ENCODE measurements around the gene GLMN. TPM values are rescaled to one million over a fixed set of nuclear protein-coding genes. Genes with fewer than 3 reads are reported as not detected.

The GLMN gene
- total and polyA plus RNA-seq, 2 of the 13 experiments (the other 11 are each of a cell fraction or from before 2014, with no cell fraction given), result 5.9 to 18.4 TPM

DNA sequence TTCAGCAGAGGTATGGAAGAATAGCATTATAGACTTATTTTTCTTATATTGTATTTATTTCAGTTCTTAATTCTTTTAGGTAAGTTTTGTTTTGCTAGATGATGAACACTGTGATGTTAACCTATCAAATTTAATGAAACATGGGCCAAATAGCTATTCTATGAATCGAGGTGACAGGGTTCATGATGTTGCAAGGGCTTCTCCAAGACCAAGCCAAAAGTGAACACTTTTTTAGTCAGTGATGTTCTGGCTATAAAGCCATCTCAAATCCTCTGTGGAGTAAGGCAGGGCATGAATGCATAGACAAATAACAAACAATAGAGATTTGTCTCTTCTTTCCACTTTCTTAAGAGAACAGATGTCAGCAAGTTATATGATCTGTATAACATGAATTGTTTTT, 54.4 kb downstream of the GLMN start (continued):
- TF ChIP-seq, protein P1, sequence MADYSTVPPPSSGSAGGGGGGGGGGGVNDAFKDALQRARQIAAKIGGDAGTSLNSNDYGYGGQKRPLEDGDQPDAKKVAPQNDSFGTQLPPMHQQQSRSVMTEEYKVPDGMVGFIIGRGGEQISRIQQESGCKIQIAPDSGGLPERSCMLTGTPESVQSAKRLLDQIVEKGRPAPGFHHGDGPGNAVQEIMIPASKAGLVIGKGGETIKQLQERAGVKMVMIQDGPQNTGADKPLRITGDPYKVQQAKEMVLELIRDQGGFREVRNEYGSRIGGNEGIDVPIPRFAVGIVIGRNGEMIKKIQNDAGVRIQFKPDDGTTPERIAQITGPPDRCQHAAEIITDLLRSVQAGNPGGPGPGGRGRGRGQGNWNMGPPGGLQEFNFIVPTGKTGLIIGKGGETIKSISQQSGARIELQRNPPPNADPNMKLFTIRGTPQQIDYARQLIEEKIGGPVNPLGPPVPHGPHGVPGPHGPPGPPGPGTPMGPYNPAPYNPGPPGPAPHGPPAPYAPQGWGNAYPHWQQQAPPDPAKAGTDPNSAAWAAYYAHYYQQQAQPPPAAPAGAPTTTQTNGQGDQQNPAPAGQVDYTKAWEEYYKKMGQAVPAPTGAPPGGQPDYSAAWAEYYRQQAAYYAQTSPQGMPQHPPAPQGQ (CRISPR knock-in tag; IDR thresholded peaks at IDR 0.05; ENCODE audit: borderline replicate concordance), result no peak
- TF ChIP-seq, protein P2, sequence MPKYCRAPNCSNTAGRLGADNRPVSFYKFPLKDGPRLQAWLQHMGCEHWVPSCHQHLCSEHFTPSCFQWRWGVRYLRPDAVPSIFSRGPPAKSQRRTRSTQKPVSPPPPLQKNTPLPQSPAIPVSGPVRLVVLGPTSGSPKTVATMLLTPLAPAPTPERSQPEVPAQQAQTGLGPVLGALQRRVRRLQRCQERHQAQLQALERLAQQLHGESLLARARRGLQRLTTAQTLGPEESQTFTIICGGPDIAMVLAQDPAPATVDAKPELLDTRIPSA (CRISPR knock-in tag; IDR thresholded peaks at IDR 0.05; ENCODE audit: borderline replicate concordance), result no peak
- TF ChIP-seq ZNF282 (IDR thresholded peaks at IDR 0.05; ENCODE audit: partially characterized antibody), result no peak
- no peak for TF ChIP-seq IKZF1 (IDR thresholded peaks at IDR 0.05)
- TF ChIP-seq, protein P3, sequence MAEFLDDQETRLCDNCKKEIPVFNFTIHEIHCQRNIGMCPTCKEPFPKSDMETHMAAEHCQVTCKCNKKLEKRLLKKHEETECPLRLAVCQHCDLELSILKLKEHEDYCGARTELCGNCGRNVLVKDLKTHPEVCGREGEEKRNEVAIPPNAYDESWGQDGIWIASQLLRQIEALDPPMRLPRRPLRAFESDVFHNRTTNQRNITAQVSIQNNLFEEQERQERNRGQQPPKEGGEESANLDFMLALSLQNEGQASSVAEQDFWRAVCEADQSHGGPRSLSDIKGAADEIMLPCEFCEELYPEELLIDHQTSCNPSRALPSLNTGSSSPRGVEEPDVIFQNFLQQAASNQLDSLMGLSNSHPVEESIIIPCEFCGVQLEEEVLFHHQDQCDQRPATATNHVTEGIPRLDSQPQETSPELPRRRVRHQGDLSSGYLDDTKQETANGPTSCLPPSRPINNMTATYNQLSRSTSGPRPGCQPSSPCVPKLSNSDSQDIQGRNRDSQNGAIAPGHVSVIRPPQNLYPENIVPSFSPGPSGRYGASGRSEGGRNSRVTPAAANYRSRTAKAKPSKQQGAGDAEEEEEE (CRISPR knock-in tag; IDR thresholded peaks at IDR 0.05; ENCODE audit: borderline replicate concordance), result no peak
- TF ChIP-seq, protein P4, sequence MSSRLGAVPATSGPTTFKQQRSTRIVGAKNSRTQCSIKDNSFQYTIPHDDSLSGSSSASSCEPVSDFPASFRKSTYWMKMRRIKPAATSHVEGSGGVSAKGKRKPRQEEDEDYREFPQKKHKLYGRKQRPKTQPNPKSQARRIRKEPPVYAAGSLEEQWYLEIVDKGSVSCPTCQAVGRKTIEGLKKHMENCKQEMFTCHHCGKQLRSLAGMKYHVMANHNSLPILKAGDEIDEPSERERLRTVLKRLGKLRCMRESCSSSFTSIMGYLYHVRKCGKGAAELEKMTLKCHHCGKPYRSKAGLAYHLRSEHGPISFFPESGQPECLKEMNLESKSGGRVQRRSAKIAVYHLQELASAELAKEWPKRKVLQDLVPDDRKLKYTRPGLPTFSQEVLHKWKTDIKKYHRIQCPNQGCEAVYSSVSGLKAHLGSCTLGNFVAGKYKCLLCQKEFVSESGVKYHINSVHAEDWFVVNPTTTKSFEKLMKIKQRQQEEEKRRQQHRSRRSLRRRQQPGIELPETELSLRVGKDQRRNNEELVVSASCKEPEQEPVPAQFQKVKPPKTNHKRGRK (CRISPR knock-in tag; IDR thresholded peaks at IDR 0.05), result no peak
- TF ChIP-seq, protein P5, sequence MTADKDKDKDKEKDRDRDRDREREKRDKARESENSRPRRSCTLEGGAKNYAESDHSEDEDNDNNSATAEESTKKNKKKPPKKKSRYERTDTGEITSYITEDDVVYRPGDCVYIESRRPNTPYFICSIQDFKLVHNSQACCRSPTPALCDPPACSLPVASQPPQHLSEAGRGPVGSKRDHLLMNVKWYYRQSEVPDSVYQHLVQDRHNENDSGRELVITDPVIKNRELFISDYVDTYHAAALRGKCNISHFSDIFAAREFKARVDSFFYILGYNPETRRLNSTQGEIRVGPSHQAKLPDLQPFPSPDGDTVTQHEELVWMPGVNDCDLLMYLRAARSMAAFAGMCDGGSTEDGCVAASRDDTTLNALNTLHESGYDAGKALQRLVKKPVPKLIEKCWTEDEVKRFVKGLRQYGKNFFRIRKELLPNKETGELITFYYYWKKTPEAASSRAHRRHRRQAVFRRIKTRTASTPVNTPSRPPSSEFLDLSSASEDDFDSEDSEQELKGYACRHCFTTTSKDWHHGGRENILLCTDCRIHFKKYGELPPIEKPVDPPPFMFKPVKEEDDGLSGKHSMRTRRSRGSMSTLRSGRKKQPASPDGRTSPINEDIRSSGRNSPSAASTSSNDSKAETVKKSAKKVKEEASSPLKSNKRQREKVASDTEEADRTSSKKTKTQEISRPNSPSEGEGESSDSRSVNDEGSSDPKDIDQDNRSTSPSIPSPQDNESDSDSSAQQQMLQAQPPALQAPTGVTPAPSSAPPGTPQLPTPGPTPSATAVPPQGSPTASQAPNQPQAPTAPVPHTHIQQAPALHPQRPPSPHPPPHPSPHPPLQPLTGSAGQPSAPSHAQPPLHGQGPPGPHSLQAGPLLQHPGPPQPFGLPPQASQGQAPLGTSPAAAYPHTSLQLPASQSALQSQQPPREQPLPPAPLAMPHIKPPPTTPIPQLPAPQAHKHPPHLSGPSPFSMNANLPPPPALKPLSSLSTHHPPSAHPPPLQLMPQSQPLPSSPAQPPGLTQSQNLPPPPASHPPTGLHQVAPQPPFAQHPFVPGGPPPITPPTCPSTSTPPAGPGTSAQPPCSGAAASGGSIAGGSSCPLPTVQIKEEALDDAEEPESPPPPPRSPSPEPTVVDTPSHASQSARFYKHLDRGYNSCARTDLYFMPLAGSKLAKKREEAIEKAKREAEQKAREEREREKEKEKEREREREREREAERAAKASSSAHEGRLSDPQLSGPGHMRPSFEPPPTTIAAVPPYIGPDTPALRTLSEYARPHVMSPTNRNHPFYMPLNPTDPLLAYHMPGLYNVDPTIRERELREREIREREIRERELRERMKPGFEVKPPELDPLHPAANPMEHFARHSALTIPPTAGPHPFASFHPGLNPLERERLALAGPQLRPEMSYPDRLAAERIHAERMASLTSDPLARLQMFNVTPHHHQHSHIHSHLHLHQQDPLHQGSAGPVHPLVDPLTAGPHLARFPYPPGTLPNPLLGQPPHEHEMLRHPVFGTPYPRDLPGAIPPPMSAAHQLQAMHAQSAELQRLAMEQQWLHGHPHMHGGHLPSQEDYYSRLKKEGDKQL (CRISPR knock-in tag; IDR thresholded peaks at IDR 0.05; ENCODE audit: low read depth), result no peak
- TF ChIP-seq, protein P6, sequence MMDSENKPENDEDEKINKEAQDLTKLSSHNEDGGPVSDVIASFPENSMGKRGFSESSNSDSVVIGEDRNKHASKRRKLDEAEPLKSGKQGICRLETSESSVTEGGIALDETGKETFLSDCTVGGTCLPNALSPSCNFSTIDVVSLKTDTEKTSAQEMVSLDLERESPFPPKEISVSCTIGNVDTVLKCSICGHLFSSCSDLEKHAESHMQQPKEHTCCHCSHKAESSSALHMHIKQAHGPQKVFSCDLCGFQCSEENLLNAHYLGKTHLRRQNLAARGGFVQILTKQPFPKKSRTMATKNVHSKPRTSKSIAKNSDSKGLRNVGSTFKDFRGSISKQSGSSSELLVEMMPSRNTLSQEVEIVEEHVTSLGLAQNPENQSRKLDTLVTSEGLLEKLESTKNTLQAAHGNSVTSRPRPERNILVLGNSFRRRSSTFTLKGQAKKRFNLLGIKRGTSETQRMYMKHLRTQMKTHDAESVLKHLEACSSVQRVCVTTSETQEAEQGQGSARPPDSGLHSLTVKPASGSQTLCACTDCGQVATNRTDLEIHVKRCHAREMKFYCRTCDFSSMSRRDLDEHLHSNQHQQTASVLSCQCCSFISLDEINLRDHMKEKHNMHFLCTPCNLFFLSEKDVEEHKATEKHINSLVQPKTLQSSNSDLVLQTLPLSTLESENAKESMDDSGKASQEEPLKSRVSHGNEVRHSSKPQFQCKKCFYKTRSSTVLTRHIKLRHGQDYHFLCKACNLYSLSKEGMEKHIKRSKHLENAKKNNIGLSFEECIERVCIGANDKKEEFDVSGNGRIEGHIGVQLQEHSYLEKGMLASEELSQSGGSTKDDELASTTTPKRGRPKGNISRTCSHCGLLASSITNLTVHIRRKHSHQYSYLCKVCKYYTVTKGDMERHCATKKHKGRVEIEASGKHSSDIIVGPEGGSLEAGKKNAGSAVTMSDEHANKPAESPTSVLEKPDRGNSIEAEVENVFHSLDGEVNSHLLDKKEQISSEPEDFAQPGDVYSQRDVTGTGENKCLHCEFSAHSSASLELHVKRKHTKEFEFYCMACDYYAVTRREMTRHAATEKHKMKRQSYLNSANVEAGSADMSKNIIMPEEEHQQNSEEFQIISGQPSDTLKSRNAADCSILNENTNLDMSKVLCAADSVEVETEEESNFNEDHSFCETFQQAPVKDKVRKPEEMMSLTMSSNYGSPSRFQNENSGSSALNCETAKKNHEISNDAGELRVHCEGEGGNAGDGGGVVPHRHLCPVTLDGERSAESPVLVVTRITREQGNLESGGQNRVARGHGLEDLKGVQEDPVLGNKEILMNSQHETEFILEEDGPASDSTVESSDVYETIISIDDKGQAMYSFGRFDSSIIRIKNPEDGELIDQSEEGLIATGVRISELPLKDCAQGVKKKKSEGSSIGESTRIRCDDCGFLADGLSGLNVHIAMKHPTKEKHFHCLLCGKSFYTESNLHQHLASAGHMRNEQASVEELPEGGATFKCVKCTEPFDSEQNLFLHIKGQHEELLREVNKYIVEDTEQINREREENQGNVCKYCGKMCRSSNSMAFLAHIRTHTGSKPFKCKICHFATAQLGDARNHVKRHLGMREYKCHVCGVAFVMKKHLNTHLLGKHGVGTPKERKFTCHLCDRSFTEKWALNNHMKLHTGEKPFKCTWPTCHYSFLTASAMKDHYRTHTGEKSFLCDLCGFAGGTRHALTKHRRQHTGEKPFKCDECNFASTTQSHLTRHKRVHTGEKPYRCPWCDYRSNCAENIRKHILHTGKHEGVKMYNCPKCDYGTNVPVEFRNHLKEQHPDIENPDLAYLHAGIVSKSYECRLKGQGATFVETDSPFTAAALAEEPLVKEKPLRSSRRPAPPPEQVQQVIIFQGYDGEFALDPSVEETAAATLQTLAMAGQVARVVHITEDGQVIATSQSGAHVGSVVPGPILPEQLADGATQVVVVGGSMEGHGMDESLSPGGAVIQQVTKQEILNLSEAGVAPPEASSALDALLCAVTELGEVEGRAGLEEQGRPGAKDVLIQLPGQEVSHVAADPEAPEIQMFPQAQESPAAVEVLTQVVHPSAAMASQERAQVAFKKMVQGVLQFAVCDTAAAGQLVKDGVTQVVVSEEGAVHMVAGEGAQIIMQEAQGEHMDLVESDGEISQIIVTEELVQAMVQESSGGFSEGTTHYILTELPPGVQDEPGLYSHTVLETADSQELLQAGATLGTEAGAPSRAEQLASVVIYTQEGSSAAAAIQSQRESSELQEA (CRISPR knock-in tag; IDR thresholded peaks at IDR 0.05; ENCODE audit: not compliant biosample characterization), result no peak
